GM18519 (cell line): ENCODE results near the gene COG7.
"Not testable (repeated sequence)": the region's sequence is repeated elsewhere in the genome, so short reads cannot be mapped to it uniquely, and the experiment has no call there.

Experiments
- ATAC-seq: cut with Tn5 transposase; IDR thresholded peaks from one replicate; pipeline ENCODE4 v1.9.1; 2021; ENCODE audit warnings: mild to moderate bottlenecking, moderate library complexity; ENCODE audit not compliant: unreplicated experiment, low FRiP score

The COG7 gene

GRCh38 chr16:23416816-23417215 lies 36.2 kb downstream of the COG7 start:
- ATAC-seq = no peak

GRCh38 chr16:23414731-23415130 lies 38.3 kb downstream of the COG7 start:
- no peak for ATAC-seq

DNA sequence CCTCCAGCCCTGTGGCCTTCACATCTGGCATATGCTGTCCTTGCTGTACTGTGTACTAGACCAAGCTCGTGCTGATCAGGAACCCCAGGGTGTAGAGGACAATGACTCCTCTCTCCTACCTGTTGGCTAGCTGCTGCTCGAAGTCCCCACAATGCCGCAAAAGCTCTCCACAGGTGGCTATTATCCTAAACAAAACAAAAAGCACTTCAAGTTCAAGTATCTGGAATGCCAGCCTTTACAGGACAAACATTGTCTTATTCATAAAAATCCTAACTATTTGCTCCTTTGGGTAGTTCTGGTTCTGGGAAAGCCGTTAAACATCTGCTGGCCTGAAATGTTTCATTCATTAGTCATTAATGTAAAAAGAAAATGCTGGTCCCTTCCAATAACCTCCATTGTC lies 42.8 kb downstream of the COG7 start:
- no peak for ATAC-seq

DNA sequence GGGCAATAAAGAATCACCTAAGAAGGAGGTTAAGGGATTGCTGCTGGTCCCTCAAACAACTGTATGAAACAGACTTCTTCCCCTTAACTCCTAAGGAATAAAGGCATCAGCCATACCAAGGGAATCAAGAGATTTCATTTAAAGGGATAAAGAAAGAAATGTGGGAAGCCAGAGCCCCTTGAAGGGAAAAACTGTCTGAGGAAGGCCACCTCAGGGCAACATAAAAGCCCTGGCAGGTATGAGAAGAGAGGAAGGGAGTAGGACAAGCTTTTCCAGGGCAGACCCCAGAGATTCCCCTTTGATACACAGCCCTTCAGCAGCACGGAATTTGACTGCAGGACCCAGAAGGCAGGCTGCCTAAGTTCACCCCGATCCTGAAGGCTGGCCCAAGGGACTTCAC lies 43.5 kb downstream of the COG7 start:
- ATAC-seq = no peak

DNA sequence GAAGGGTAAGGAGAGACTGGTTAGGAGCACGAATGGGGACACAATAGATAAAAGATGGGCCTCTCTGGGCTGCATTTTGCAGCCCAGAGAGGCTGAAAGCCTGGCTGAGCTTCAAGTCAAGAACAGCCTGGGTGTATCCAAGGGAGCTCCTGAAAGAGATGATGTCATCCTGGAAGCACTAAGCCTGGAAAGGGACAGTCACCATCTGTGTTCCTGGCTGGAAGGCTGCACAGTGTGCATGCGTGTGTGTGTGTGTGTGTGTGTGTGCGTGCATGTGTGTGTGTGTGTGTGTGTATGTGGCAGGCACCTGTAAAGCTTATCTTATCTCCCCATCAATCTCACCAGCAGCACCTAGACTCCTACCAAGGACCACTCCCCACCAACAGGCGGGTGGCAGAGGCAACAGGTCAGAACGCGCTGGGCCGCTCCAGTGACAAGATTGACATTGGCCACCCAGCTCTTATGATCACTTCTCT lies 44.1 kb downstream of the COG7 start:
- ATAC-seq = no peak

GRCh38 chr16:23408242-23408822 lies 44.7 kb downstream of the COG7 start:
- no peak for ATAC-seq

- ATAC-seq = no peak
Observed at GRCh38 chr16:23407436-23408127, 45.4 kb downstream of the COG7 start.

GRCh38 chr16:23406546-23407240 lies 46.3 kb downstream of the COG7 start:
- no peak for ATAC-seq

GRCh38 chr16:23406024-23406423 lies 47.0 kb downstream of the COG7 start:
- ATAC-seq = no peak

DNA sequence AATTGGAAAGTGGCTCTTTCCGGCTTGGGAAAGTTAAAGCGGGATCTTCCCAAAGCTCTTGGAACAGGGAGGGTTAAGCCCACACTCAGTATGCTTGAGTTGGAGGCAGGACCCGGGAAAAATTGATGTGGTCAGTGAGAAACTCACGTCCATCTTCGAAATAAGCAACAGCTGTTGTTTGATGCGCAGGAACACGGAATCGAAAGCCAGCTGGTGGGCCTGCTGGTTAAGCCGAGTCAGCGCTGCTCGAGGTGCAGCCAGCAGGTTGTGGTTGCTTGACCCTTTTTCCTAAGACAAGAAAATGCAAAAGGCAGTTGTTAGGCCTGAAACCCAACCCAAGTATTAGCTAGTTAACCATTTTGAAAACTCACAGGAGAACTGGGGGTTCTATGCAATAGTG lies 49.4 kb downstream of the COG7 start:
- ATAC-seq = no peak

GRCh38 chr16:23402100-23402499 lies 50.9 kb downstream of the COG7 start:
- no peak for ATAC-seq

DNA sequence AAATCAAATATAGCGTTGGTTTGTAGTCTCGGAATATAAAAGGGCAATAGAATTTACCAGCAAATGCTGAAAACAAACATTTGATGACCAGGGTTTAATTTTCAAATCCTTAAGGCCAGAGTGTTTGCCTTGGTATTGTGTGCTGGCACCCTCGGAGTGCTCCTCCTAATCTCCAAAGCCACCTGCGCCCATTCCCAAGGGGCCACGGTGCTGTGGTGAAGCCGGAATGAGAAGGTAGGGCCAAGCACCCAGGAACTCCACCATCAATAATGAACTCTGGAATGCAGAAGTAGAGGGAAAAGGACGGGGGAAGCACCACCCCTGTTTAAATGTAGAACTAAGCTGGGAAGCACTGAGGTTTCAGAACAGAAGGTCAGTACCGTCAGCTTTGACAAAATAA lies 51.9 kb downstream of the COG7 start:
- ATAC-seq = no peak

- ATAC-seq = not testable (repeated sequence)
Observed at GRCh38 chr16:23400447-23400846, 52.5 kb downstream of the COG7 start.

DNA sequence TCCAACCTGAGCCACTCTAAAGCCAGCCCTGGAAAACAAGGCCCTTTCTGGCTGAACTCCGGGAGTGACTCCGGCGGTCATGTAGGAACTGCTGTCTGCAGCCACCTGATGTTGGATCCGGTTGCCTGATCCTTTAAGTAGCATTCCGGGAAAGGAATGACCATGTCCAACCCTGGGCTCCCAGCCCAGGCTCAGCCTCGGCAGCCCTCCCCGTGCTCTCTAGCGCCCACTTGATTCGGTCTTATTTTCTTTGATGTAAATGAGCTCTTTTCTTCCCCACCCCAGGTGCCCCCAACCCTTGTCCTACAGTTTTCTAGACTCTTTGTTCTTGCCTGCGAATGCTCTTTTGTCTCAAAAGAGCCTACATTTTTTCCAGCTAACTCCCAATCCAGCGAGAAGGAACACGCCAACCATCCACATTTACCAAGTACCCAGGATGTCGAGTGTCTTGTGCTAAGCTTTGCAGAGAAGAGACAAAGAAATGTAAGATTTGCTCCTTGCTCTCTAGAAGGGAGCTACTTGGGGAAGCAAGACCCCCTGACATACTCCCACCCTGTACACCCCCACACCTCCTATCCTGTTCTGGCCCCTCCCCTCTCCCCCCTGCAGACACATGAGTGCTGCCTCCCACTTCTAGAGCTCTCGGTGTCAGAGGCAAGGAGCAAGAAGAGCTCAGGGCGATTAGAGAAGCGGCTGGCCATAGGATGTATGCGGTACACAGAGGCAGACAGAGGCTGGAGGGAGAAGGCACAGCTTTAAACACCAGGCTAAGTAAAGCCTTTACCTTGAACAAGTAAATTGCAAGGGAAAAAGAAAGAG lies 53.8 kb downstream of the COG7 start:
- ATAC-seq = no peak

GRCh38 chr16:23397464-23397863 lies 55.5 kb downstream of the COG7 start:
- no peak for ATAC-seq

- no peak for ATAC-seq
Observed at GRCh38 chr16:23395732-23396131, 57.3 kb downstream of the COG7 start.

DNA sequence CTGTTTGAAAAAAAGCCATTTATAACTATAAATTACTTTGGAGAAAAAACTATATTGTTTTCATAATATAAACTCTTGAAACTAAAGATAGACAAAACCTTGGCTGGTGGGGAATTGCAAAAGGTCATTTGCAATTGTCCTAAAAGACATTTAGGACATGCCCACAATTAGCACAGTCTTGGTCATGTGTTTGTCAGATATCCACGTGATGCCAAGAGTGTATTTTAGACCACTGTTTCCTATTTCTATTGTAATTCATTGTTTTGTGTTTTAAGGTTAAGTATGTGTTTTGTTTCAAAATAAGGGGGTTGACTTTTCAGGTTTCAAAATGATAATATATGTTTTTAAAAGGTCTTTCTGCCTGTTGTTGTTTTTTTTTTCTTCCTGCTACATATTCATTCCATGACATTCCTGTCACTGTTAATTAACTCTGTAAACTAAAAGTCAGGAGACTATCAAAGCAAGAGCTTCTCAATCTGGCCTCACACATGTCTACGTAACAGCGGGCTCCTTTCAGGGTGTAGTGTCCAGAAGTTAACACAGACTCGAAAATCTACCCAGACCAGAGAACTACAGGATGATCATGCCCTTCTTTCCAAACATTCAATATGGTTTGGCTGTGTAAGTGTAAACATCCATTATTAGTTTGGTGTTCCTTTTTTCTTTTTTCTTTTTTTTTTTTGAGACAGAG lies 58.7 kb downstream of the COG7 start:
- no peak for ATAC-seq

DNA sequence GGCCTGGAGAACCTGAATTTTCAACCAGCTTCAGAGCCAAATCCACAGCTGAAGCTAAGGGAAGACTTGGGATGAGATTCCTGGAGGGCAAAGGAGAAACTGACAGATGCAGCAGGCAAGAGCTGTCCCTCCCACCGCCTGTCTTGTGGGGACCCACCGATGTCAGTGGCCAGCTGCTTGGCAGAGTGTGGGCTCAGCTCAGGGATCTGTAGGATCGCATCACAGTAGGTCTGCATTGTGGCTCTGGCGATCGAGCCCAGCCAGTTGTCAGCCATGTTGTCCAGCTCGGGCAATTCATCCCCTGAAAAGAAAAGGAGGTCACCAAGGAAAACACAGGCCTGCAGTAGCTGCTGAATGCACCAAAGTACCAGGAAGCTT lies 60.8 kb downstream of the COG7 start:
- ATAC-seq = no peak

DNA sequence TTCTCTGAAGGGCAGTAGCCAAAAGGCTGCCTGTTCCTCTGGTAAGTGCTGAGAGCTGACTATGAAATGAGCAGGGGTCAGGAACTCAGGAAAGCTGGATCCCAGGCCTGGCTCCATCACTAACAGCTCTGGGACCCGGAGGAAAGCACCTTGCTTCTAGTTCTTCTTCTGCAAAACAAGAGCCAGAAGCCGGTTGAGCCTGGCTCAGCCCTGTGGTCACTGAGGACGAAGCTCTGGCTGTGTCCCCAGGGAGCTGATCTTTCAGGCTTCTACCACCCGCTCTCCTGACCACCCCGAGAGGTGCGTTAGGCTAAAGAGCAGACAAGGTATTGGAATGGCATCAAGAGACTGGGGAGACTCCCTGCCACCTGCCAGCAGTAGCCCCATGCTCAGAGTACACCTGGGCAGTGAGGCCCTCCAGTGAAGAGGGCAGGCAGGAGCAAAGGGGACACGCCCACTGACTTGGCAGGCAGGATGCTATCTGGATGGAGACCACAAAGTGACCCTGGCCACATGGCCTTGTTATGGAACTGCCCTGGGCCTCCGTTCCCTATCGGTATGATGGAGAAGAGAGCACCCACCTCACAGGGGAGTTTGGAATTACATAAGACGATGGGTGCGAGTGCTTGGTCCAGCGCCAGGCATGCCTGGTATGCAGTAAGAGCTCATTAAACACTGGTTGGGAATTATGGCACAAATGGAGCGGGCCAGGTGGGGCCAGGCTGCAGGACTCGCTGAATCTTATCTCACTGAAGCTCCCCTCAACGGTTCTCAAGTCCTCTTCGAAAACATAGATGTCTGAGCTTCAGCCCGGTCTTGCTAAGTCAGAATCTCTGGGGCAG lies 61.4 kb downstream of the COG7 start:
- ATAC-seq = no peak

- not testable (repeated sequence) for ATAC-seq
Observed at GRCh38 chr16:23389936-23390335, 63.1 kb downstream of the COG7 start.
